Stomach smooth muscle (tissue), 2 donors: ENCODE measurements around the gene DIDO1.

Experiments used
- H3K27ac ChIP-seq: one replicate; pipeline ENCODE4 v1.7.0; 2013; ENCODE audit warnings: mild to moderate bottlenecking, low read length, inconsistent platforms
- H3K27me3 ChIP-seq, 2 donors: one replicate each; pipeline ENCODE4 v1.7.0; 2013; ENCODE audit warnings: low read length in 2 of 2; ENCODE audit not compliant: insufficient read depth in 2 of 2, control insufficient read depth in 1 of 2
- H3K36me3 ChIP-seq, 2 donors: one replicate each; pipeline ENCODE4 v1.7.0; 2013; ENCODE audit warnings: low read length in 2 of 2; ENCODE audit not compliant: control insufficient read depth in 2 of 2, insufficient read depth in 2 of 2
- H3K4me1 ChIP-seq: one replicate; pipeline ENCODE4 v1.7.0; 2013; ENCODE audit warnings: low read length; ENCODE audit not compliant: control insufficient read depth, insufficient read depth
- H3K4me3 ChIP-seq, 2 donors: one replicate each; pipeline ENCODE4 v1.7.0; 2013; ENCODE audit warnings: low read length in 2 of 2
- H3K9ac ChIP-seq, 2 donors: one replicate each; pipeline ENCODE4 v1.7.0; 2013; ENCODE audit warnings: low read length in 2 of 2, mild to moderate bottlenecking in 1 of 2
- H3K9me3 ChIP-seq, 2 donors: one replicate each; pipeline ENCODE4 v1.7.0; 2013; ENCODE audit warnings: low read length in 2 of 2; ENCODE audit not compliant: control insufficient read depth in 2 of 2
- donor health status: healthy.
- donor health status: Pancreatic carcinoma.

DIDO1 gene

GRCh38 chr20:62937268-62938104 is 11.2 kb upstream of the DIDO1 start:
- H3K36me3 ChIP-seq, result peaks cover 3 to 18% of the 10 kb centered on the region in 2 donors
- H3K27ac ChIP-seq, result peak overlapping the region; percentile 88
- H3K9me3 ChIP-seq, result no peaks in the 10 kb centered on the region
- H3K27me3 ChIP-seq, result no peaks in the 10 kb centered on the region
- peak overlapping the region; percentile 93 to 95 for H3K9ac ChIP-seq
- H3K4me3 ChIP-seq, result peak overlapping the region; percentile 94 to 97
- H3K4me1 ChIP-seq, result peaks cover 47% of the 10 kb centered on the region

- H3K36me3 ChIP-seq, result peaks cover 0 to 15% of the 10 kb centered on the region in 2 donors
- no peak overlapping the region for H3K27ac ChIP-seq
- no peaks in the 10 kb centered on the region for H3K9me3 ChIP-seq
- peak overlapping the region in 1 of 2 donors; percentile 54 for H3K4me3 ChIP-seq
- H3K27me3 ChIP-seq, result no peaks in the 10 kb centered on the region
- H3K9ac ChIP-seq, result peak overlapping the region in 1 of 2 donors; percentile 13
- H3K4me1 ChIP-seq, result peaks cover 45% of the 10 kb centered on the region
Measured at GRCh38 chr20:62935968-62936585, 9.8 kb upstream of the DIDO1 start.

DNA sequence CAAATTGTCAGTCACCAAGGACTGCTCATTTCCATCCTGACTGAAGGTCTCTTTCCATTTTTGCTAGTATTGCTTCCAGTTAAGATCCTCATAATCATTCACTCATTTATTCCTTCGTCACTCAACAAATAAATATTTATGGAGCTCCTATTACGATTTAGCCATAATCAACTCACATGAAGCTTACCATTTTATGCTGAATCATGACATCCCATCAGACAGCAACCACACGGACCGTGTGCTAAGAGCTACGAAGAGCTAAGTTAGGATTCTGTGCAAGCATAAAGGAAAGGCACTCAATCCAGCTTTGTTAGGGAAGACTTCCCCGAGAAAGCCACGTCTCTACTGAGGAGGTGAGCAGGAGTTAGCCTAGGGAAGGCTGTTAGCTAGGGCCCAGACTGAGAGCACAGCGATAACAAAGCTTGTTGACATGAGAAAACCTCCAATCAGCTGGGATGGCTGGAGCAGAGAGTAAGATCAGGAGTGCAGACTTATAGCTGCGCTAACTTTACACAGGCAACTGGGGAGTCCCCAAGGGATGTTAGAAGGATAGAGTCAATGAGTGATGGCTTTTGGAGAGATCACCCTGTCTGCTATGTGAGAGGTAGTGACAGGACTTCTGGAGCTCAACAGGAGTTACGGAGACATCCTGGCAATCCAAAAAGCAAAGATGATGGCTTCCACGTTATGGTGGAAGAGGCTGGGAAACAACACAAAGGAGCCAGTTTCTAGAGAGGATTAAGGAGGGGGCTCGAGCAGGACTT is 9.1 kb upstream of the DIDO1 start:
- H3K27ac ChIP-seq, result no peak overlapping the region
- H3K4me3 ChIP-seq, result peak overlapping the region in 1 of 2 donors; percentile 54
- no peaks in the 10 kb centered on the region for H3K9me3 ChIP-seq
- peaks cover 0 to 15% of the 10 kb centered on the region in 2 donors for H3K36me3 ChIP-seq
- H3K27me3 ChIP-seq, result no peaks in the 10 kb centered on the region
- no peak overlapping the region for H3K9ac ChIP-seq
- peaks cover 42% of the 10 kb centered on the region for H3K4me1 ChIP-seq

- H3K4me3 ChIP-seq, result no peak overlapping the region
- no peaks in the 10 kb centered on the region for H3K27me3 ChIP-seq
- H3K4me1 ChIP-seq, result peaks cover 36% of the 10 kb centered on the region
- no peaks in the 10 kb centered on the region for H3K9me3 ChIP-seq
- no peak overlapping the region for H3K9ac ChIP-seq
- H3K36me3 ChIP-seq, result peaks cover 0 to 15% of the 10 kb centered on the region in 2 donors
- H3K27ac ChIP-seq, result no peak overlapping the region
Measured at GRCh38 chr20:62933966-62934365, 7.7 kb upstream of the DIDO1 start.

GRCh38 chr20:62931464-62931863 is 5.2 kb upstream of the DIDO1 start:
- Histone ChIP-seq H3K27me3 (no peaks in the 10 kb centered on the region), H3K4me1 (peaks cover 45% of the 10 kb centered on the region)

DNA sequence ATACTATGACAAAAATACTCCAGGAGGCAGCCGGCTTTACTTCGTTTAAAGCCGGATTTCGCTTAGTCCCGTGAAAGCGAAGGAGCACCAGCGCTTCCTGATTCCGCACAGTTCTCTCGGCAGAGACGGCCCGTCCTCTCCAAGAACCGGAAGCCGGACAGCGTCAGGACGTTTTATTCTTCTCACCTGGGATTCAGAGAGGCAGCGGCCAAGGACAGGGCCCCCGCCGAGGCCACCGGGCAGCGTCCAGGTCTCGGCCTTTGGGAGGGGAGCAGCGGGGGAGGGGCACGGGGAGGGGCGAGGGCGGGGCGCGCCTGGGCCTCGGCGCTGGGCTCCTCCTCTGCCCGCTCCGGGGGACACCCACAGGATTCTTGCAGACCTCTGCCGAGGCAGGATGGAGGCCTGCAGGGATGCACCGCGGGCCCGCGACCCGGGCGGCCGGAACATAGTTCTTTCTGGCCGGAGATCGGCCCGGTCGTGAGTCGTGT is 2.8 kb upstream of the DIDO1 start:
- peaks cover 32% of the 10 kb centered on the region for H3K4me1 ChIP-seq
- no peak overlapping the region for H3K27ac ChIP-seq
- no peaks in the 10 kb centered on the region for H3K27me3 ChIP-seq
- H3K9ac ChIP-seq, result peak overlapping the region; percentile 47 to 52
- peaks cover 0 to 2% of the 10 kb centered on the region in 2 donors for H3K36me3 ChIP-seq
- peak overlapping the region; percentile 50 to 64 for H3K4me3 ChIP-seq
- H3K9me3 ChIP-seq, result no peaks in the 10 kb centered on the region

More at GRCh38 chr20:62931464-62931863, 5.2 kb upstream of the DIDO1 start:
- Histone ChIP-seq H3K9ac (no peak overlapping the region), H3K36me3 (peaks cover 0 to 15% of the 10 kb centered on the region in 2 donors), H3K4me3 (no peak overlapping the region), H3K9me3 (no peaks in the 10 kb centered on the region), H3K27ac (no peak overlapping the region)

- Histone ChIP-seq H3K9me3 (no peaks in the 10 kb centered on the region), H3K27ac (no peak overlapping the region), H3K4me3 (peak overlapping the region; percentile 50 to 64), H3K9ac (peak overlapping the region; percentile 47 to 52), H3K27me3 (no peaks in the 10 kb centered on the region), H3K4me1 (peaks cover 34% of the 10 kb centered on the region), H3K36me3 (peaks cover 0 to 1% of the 10 kb centered on the region in 2 donors)
Measured at GRCh38 chr20:62928246-62928939, 2.1 kb upstream of the DIDO1 start.

DNA sequence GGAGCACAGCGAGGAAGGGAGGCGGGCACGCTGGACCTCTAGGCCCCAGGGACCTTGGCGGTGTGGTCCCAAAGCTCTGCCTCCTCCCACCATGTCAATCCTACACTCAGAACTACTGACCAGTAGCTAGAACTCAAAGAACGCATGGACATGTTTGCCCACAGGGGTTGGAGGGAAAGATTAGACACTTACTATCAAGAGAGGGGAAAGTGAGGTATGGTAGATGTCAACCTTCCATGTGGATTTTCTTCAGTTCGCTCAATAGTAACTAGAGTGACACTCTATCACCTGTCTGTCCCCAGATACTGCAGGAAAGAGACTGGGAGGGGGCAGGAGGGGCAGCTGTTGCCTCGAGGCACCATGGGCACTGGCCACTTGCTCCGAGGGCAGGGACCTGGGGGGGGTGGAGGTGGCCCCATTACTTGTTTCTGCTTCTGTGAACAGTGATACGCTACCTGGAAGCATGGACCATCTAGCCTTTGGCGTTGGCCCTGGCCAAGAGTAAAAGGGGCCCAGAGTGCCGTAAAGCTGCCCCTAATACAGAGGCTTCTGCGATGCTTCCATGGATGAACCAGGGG is 912 bp upstream of the DIDO1 start:
- no peaks in the 10 kb centered on the region for H3K36me3 ChIP-seq

GRCh38 chr20:62925420-62926228 is 681 bp downstream of the DIDO1 start:
- H3K4me3 ChIP-seq, result peak overlapping the region; percentile 56 to 93
- peak overlapping the region; percentile 95 for H3K9ac ChIP-seq
- H3K9me3 ChIP-seq, result no peaks in the 10 kb centered on the region
- peak overlapping the region; percentile 89 for H3K27ac ChIP-seq
- H3K27me3 ChIP-seq, result no peaks in the 10 kb centered on the region
- peaks cover 53% of the 10 kb centered on the region for H3K4me1 ChIP-seq
- H3K36me3 ChIP-seq, result no peaks in the 10 kb centered on the region

More for the DNA sequence above, 912 bp upstream of the DIDO1 start:
- Histone ChIP-seq H3K9ac (peak overlapping the region; percentile 74 to 95), H3K27me3 (no peaks in the 10 kb centered on the region), H3K27ac (no peak overlapping the region), H3K4me3 (peak overlapping the region; percentile 92 to 93), H3K4me1 (peaks cover 46% of the 10 kb centered on the region), H3K9me3 (no peaks in the 10 kb centered on the region)
